HepG2 (cell line): ENCODE measurements around the gene BRI3BP. TPM values are rescaled to one million over a fixed set of nuclear protein-coding genes. Genes with fewer than 3 reads are reported as not detected.

Experiments used
- ELF4 ChIP-seq: sonication (generic); formaldehyde crosslinking; IDR thresholded peaks from 2 replicates; pipeline ENCODE4 v1.5.0; 2020; ENCODE audit warnings: missing genetic modification reagents, mild to moderate bottlenecking, moderate library complexity, borderline replicate concordance
- HMGXB3 ChIP-seq: sonication (generic); formaldehyde crosslinking; IDR thresholded peaks from 2 replicates; pipeline ENCODE4 v1.4.0; 2020; ENCODE audit warnings: missing genetic modification reagents, borderline replicate concordance
- HMGXB4 ChIP-seq, 2 experiments: sonication (generic) in 1 of 2; formaldehyde crosslinking in 1 of 2; IDR thresholded peaks; 2 replicates each; pipeline versions ENCODE4 v1.4.0 to v1.6.1; 2018 to 2020; ENCODE audit warnings: missing genetic modification reagents in 2 of 2, borderline replicate concordance in 1 of 2, low read depth in 1 of 2, mild to moderate bottlenecking in 1 of 2, missing biosample characterization in 1 of 2
- KDM5A ChIP-seq: fragments of 200-600 bp; sonication (generic); IDR thresholded peaks from 2 replicates; pipeline ENCODE4 v1.7.0; 2018; ENCODE audit warnings: antibody characterized with exemption, mild to moderate bottlenecking, low read length, borderline replicate concordance
- KLF12 ChIP-seq: sonication (generic); formaldehyde crosslinking; IDR thresholded peaks from 2 replicates; pipeline ENCODE4 v1.4.0; 2020; ENCODE audit warnings: missing genetic modification reagents, borderline replicate concordance
- KMT2B ChIP-seq: IDR thresholded peaks from 2 replicates; pipeline ENCODE4 v1.6.1; 2016; ENCODE audit warnings: missing genetic modification reagents, missing compliant biosample characterization
- MED1 ChIP-seq: sonication (generic); formaldehyde crosslinking; IDR thresholded peaks from 2 replicates; pipeline ENCODE4 v1.4.0; 2020; ENCODE audit warnings: missing genetic modification reagents
- MXD4 ChIP-seq: IDR thresholded peaks from 2 replicates; pipeline ENCODE4 v1.6.1; 2016; ENCODE audit warnings: mild to moderate bottlenecking, missing biosample characterization, missing genetic modification reagents
- NCOA5 ChIP-seq: sonication (generic); formaldehyde crosslinking; IDR thresholded peaks from 2 replicates; pipeline ENCODE4 v1.4.0; 2020; ENCODE audit warnings: missing genetic modification reagents
- POLR2A ChIP-seq, 2 experiments: IDR thresholded peaks; 2 replicates each; pipeline ENCODE4 v1.6.1; 2011; ENCODE audit warnings: low read depth in 2 of 2, low read length in 2 of 2, mild to moderate bottlenecking in 1 of 2, moderate library complexity in 1 of 2; ENCODE audit not compliant: insufficient read depth in 1 of 2
- PTBP1 ChIP-seq: fragments of 200-400 bp; formaldehyde crosslinking; IDR thresholded peaks from 2 replicates; pipeline ENCODE4 v1.6.1; 2018; ENCODE audit warnings: low read length, low read depth; ENCODE audit not compliant: poor library complexity, severe bottlenecking
- SIN3B ChIP-seq: fragments of 150-350 bp; IDR thresholded peaks from 2 replicates; pipeline ENCODE4 v1.6.1; 2014; ENCODE audit warnings: low read length
- SPEN ChIP-seq: sonication (generic); formaldehyde crosslinking; IDR thresholded peaks from 2 replicates; pipeline ENCODE4 v1.5.1; 2020; ENCODE audit warnings: low read depth, mild to moderate bottlenecking, missing genetic modification reagents
- YEATS2 ChIP-seq: sonication (generic); formaldehyde crosslinking; IDR thresholded peaks from 2 replicates; pipeline ENCODE4 v1.4.0; 2020; ENCODE audit warnings: missing genetic modification reagents, borderline replicate concordance
- ZIK1 ChIP-seq: sonication (generic); formaldehyde crosslinking; IDR thresholded peaks from 2 replicates; pipeline ENCODE4 v1.5.0; 2020; ENCODE audit warnings: mild to moderate bottlenecking, low read depth, missing genetic modification reagents, borderline replicate concordance
- ZNF589 ChIP-seq: sonication (generic); formaldehyde crosslinking; conservative IDR thresholded peaks from 2 replicates; pipeline ENCODE4 v1.8.0; 2022; ENCODE audit warnings: mild to moderate bottlenecking, moderate library complexity, missing genetic modification reagents
- ZNF691 ChIP-seq: sonication (generic); formaldehyde crosslinking; IDR thresholded peaks from 2 replicates; pipeline ENCODE4 v1.4.0; 2020; ENCODE audit warnings: missing genetic modification reagents, low read depth, mild to moderate bottlenecking, borderline replicate concordance
- ZSCAN5A ChIP-seq: sonication (generic); formaldehyde crosslinking; IDR thresholded peaks from 2 replicates; pipeline ENCODE4 v1.8.0; 2022; ENCODE audit warnings: mild to moderate bottlenecking, missing genetic modification reagents, borderline replicate concordance
- polyA plus RNA-seq, 8 experiments: library from polyadenylated mRNA; depleted of rRNA in 3 of 8; stranded (reverse) in 7 of 8; unstranded in 1 of 8; fragments of >200 nt; fragmentation: Illumina TruSeq in 4 of 8; extraction: Trizol in 4 of 8; gene quantifications; 2 replicates each; pipeline versions ENCODE4 v1.2.1 to v1.2.3, GENCODE V29; 2011 to 2016; ENCODE audit warnings: low read depth in 4 of 8, missing spikeins in 1 of 8, mixed read lengths in 1 of 8; ENCODE audit not compliant: insufficient read depth in 1 of 8
- total RNA-seq, 5 experiments: library from RNA; depleted of rRNA; stranded (reverse); fragments of >200 nt; fragmentation: Illumina TruSeq; extraction: Trizol; gene quantifications; 2 replicates each; pipeline ENCODE4 v1.2.3, GENCODE V29; 2016; ENCODE audit warnings: low read depth in 1 of 5

BRI3BP gene
- total and polyA plus RNA-seq, 2 of the 13 experiments (the other 11 are each of a cell fraction or from before 2014, with no cell fraction given): 7.5 to 21.1 TPM

- TF ChIP-seq NCOA5 (CRISPR knock-in tag) (no peak), MED1 (CRISPR knock-in tag) (0 out of 2 replicates have a peak, but pooled peaks have one; percentile 30), MXD4 (CRISPR knock-in tag) (0 out of 2 replicates have a peak, but pooled peaks have one; percentile 26), ELF4 (CRISPR knock-in tag) (no peak), ZNF589 (CRISPR knock-in tag) (no peak), ZNF691 (CRISPR knock-in tag) (no peak), SPEN (CRISPR knock-in tag) (no peak), YEATS2 (CRISPR knock-in tag) (peak; percentile 54; the same call in 1 of the 2 replicates), HMGXB4 (CRISPR knock-in tag; IDR thresholded peaks at IDR 0.05; ENCODE audit: borderline replicate concordance in 1 of 2, low read depth in 1 of 2) (peak; percentile 70; a peak in 3 of 4 replicates), KMT2B (CRISPR knock-in tag) (0 out of 2 replicates have a peak, but pooled peaks have one; percentile 29), PTBP1 (no peak), ZSCAN5A (CRISPR knock-in tag) (no peak), ZIK1 (CRISPR knock-in tag) (no peak), SIN3B (peak; percentile 65; the same call in 1 of the 2 replicates), POLR2A (IDR thresholded peaks at IDR 0.05; ENCODE audit: insufficient read depth in 1 of 2, low read depth in 2 of 2, low read length in 2 of 2) (no peak), KDM5A (0 out of 2 replicates have a peak, but pooled peaks have one; percentile 37), KLF12 (CRISPR knock-in tag) (no peak), HMGXB3 (no peak)
These were observed 395 bp upstream of the BRI3BP start (continued) for GRCh38 chr12:124992874-124993625.
